ENCODE results near the gene HECTD2. TPM values are rescaled to one million over a fixed set of nuclear protein-coding genes. Genes with fewer than 3 reads are reported as not detected.

Gene HECTD2
- total and polyA plus RNA-seq, 2 of the 8 experiments (the other 6 are each of a cell fraction or from before 2014, with no cell fraction given), result 5.7 to 11.9 TPM

DNA sequence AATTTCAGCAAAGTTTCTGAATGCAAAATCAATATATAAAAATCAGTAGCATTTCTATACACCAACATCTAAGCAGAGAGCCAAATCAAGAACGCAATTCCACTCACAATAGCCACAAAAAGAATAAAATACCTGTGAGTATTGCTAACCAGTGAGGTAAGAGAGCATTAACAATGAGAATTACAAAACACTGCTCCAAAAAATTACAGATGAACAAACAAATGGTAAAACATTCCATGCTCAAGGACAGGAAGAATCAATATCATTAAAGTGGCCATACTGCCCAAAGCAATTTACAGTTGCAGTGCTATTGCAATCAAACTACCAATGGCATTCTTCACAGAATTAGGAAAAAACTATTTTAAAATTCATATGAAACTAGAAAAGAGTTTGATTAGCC, 61.5 kb downstream of the HECTD2 start:
- Histone ChIP-seq H3K9me3 (ENCODE audit: insufficient read depth in 2 of 2, low read depth in 1 of 2, low read length in 1 of 2) (peaks cover 6 to 12% of the 10 kb centered on the region in 2 experiments; a peak in 3 of 4 replicates), H3K79me1 (ENCODE audit: low read depth, low read length) (no peaks in the 10 kb centered on the region), H2BK20ac (ENCODE audit: low read length) (no peak overlapping the region), H4K20me1 (replicated peaks in 1 of 2; ENCODE audit: control insufficient read depth in 1 of 2, insufficient read depth in 2 of 2, low read length in 2 of 2) (no peaks in the 10 kb centered on the region), H3K23me2 (ENCODE audit: low read depth, low read length) (no peaks in the 10 kb centered on the region), H3K4ac (replicated peaks; ENCODE audit: insufficient read length, low read depth, low read length) (no peak overlapping the region), H3K79me2 (ENCODE audit: control insufficient read depth in 1 of 2, insufficient read depth in 2 of 2, low read length in 2 of 2) (no peaks in the 10 kb centered on the region), H2BK15ac (ENCODE audit: low read length) (no peak overlapping the region), H3K9ac (replicated peaks in 1 of 4; ENCODE audit: extremely low read depth in 1 of 4, low read depth in 3 of 4, low read length in 3 of 4) (no peak overlapping the region), H3K4me2 (ENCODE audit: insufficient read depth in 1 of 2, low read depth in 2 of 2, low read length in 2 of 2) (no peak overlapping the region), H3K18ac (ENCODE audit: extremely low read depth, low read length) (no peak overlapping the region), H3K14ac (ENCODE audit: insufficient read length) (no peak overlapping the region), H3K4me1 (replicated peaks in 1 of 4; ENCODE audit: control insufficient read depth in 3 of 4, insufficient read depth in 4 of 4, low read length in 3 of 4) (no peaks in the 10 kb centered on the region; a peak in 1 of 7 replicates), H3K23ac (ENCODE audit: insufficient read length) (no peak overlapping the region), H4K91ac (replicated peaks; ENCODE audit: insufficient read length, low read length) (no peak overlapping the region), H3K36me3 (ENCODE audit: control insufficient read depth in 2 of 4, insufficient read depth in 4 of 4, low read length in 3 of 4) (peaks cover 0 to 9% (median 3%) of the 10 kb centered on the region in 4 experiments; a peak in 3 of 8 replicates), H2BK5ac (ENCODE audit: low read depth, low read length) (no peak overlapping the region), H2AFZ (ENCODE audit: low read length) (no peak overlapping the region), H4K5ac (ENCODE audit: insufficient read length, low read depth, low read length) (no peak overlapping the region), H3K27me3 (replicated peaks in 1 of 4; ENCODE audit: control insufficient read depth in 3 of 4, extremely low read depth in 1 of 4, insufficient read depth in 3 of 4, low read length in 3 of 4) (no peaks in the 10 kb centered on the region), H2AK5ac (ENCODE audit: low read depth, low read length) (no peak overlapping the region), H3K27ac (ENCODE audit: low read depth, low read length) (no peak overlapping the region), H4K8ac (ENCODE audit: extremely low read depth, insufficient read depth, low read length) (no peak overlapping the region), H2BK120ac (replicated peaks; ENCODE audit: low read depth, low read length) (no peak overlapping the region), H3K4me3 (ENCODE audit: extremely low read depth in 1 of 4, insufficient read depth in 2 of 4, low read depth in 3 of 4, low read length in 4 of 4) (no peak overlapping the region), H2BK12ac (ENCODE audit: low read depth, low read length) (no peak overlapping the region), H3K56ac (replicated peaks; ENCODE audit: insufficient read length, low read depth, low read length) (no peak overlapping the region)
- POLR2A ChIA-PET (ENCODE audit: partially characterized antibody), result no interaction called here
- TF ChIP-seq SRF (IDR thresholded peaks at IDR 0.05; ENCODE audit: low read depth, low read length) (no peak), EGR1 (IDR thresholded peaks at IDR 0.05; ENCODE audit: borderline replicate concordance, low read depth, low read length) (no peak), TEAD4 (IDR thresholded peaks at IDR 0.05; ENCODE audit: low read depth, low read length) (no peak), ZNF274 (IDR thresholded peaks at IDR 0.05; ENCODE audit: borderline replicate concordance, extremely low read depth, low read length) (no peak), FOSL1 (IDR thresholded peaks at IDR 0.05; ENCODE audit: insufficient read depth, low read depth, low read length) (no peak), SP4 (IDR thresholded peaks at IDR 0.05; ENCODE audit: low read length) (no peak), SIRT6 (IDR thresholded peaks at IDR 0.05; ENCODE audit: low read length) (no peak)
- FAIRE-seq (no peak), DNase-seq (ENCODE audit: low read depth in 1 of 2, low spot score in 2 of 2) (no peak)
- CTCF ChIA-PET (ENCODE audit: partially characterized antibody), result interaction anchor here (1.1 kb wide), 1 partner anchor 81 kb away, joined by 3 read pairs; no protein-coding TSS in a partner anchor
- 100% methylated on average over 1 of the region's 1 CpG; no CpG with 5 or more reads in 1 of the 2 experiments for WGBS, 2 experiments (ENCODE audit: extremely low coverage in 1 of 2, insufficient coverage in 1 of 2, insufficient read length in 1 of 2, insufficient replicate concordance in 2 of 2, low coverage in 1 of 2, low lambda C conversion rate in 2 of 2, missing lambda C conversion rate in 1 of 2)

All from H1 (cell line).